ENCODE data around the gene PPAN.

The PPAN gene

GRCh38 chr19:10141973-10142372 is 35.8 kb downstream of the PPAN start:
- no peak for DNase-seq

- peak; percentile 67 for DNase-seq
Measured at GRCh38 chr19:10142701-10143375, 36.7 kb downstream of the PPAN start.

GRCh38 chr19:10143681-10144080 is 37.5 kb downstream of the PPAN start:
- DNase-seq: no peak

- DNase-seq: no peak
Measured at GRCh38 chr19:10144361-10144760, 38.2 kb downstream of the PPAN start.

GRCh38 chr19:10145031-10145430 is 38.9 kb downstream of the PPAN start:
- no peak for DNase-seq

GRCh38 chr19:10146142-10146541 is 40.0 kb downstream of the PPAN start:
- no peak for DNase-seq

GRCh38 chr19:10149427-10149826 is 43.3 kb downstream of the PPAN start:
- no peak for DNase-seq

GRCh38 chr19:10151521-10151920 is 45.4 kb downstream of the PPAN start:
- no peak for DNase-seq

- no peak for DNase-seq
Measured at GRCh38 chr19:10152100-10152499, 45.9 kb downstream of the PPAN start.

GRCh38 chr19:10155839-10156238 is 49.7 kb downstream of the PPAN start:
- DNase-seq: no peak

GRCh38 chr19:10158071-10158470 is 51.9 kb downstream of the PPAN start:
- no peak for DNase-seq

- DNase-seq: no peak
Measured at GRCh38 chr19:10158485-10158884, 52.3 kb downstream of the PPAN start.

GRCh38 chr19:10159610-10160009 is 53.4 kb downstream of the PPAN start:
- DNase-seq: no peak

Data from activated CD8-positive, alpha-beta memory T cell treated with anti-CD3 and anti-CD28 coated beads for 24 hours (primary cell).